Nephron progenitor cell (in vitro differentiated cells): ENCODE data around the gene SLC6A20.
A peak's percentile ranks its signal among the peaks of the same experiment; 100 is the strongest.

Experiments
- DNase-seq: peaks from one replicate; pipeline ENCODE4 v3.0.0; 2021
- H3K27ac Mint-ChIP-seq: 2 replicates; pipeline ENCODE4 v1.8.0; 2021; ENCODE audit warnings: mild to moderate bottlenecking, moderate library complexity, mixed read lengths
- H3K27me3 Mint-ChIP-seq: 2 replicates; pipeline ENCODE4 v1.8.0; 2021; ENCODE audit warnings: mild to moderate bottlenecking, low read depth, mixed read lengths; ENCODE audit not compliant: poor library complexity
- H3K36me3 Mint-ChIP-seq: 2 replicates; pipeline ENCODE4 v1.8.0; 2021; ENCODE audit warnings: low read depth, mixed read lengths
- H3K4me1 Mint-ChIP-seq: 2 replicates; pipeline ENCODE4 v1.8.0; 2021; ENCODE audit warnings: mixed read lengths
- H3K4me3 Mint-ChIP-seq: 2 replicates; pipeline ENCODE4 v1.8.0; 2021; ENCODE audit warnings: mild to moderate bottlenecking, moderate library complexity, mixed read lengths
- H3K9me3 Mint-ChIP-seq: 2 replicates; pipeline ENCODE4 v1.8.0; 2021; ENCODE audit warnings: mild to moderate bottlenecking, moderate library complexity, mixed read lengths
- CTCF ChIP-seq: fragments of 200-600 bp; sonication (generic); IDR thresholded peaks from 2 replicates; pipeline ENCODE4 v1.5.0; 2021; ENCODE audit warnings: antibody characterized with exemption

SLC6A20 gene

GRCh38 chr3:45795882-45796765, at the start of gene SLC6A20:
Gene SLC6A20, minus strand, starts transcription at chr3:45796536. Its CDS starts 117 bp downstream, at chr3:45796419.
- H3K4me3 Mint-ChIP-seq: peak within 1 kb of the TSS; percentile 76
- peak; percentile 60 for DNase-seq
- peaks cover 4% of the 10 kb centered on the region for H3K4me1 Mint-ChIP-seq
- H3K27me3 Mint-ChIP-seq: peaks cover 87% of the 10 kb centered on the region
- no peak within 1 kb of the TSS for H3K27ac Mint-ChIP-seq
- H3K36me3 Mint-ChIP-seq: no peaks in the 10 kb centered on the region
- TF ChIP-seq CTCF: no peak
- no peaks in the 10 kb centered on the region for H3K9me3 Mint-ChIP-seq

GRCh38 chr3:45844616-45845015, 48.3 kb upstream of the SLC6A20 start:
- Mint-ChIP-seq H3K27me3 (peaks cover 68% of the 10 kb centered on the region), H3K36me3 (no peaks in the 10 kb centered on the region), H3K9me3 (peaks cover 4% of the 10 kb centered on the region), H3K4me1 (peaks cover 19% of the 10 kb centered on the region), H3K4me3 (no peak overlapping the region), H3K27ac (no peak overlapping the region)
- no peak for DNase-seq
- TF ChIP-seq CTCF: no peak

GRCh38 chr3:45842851-45843625, 46.7 kb upstream of the SLC6A20 start:
- TF ChIP-seq CTCF: no peak
- Mint-ChIP-seq H3K9me3 (peaks cover 4% of the 10 kb centered on the region), H3K27me3 (peaks cover 54% of the 10 kb centered on the region), H3K4me1 (peaks cover 19% of the 10 kb centered on the region), H3K27ac (no peak overlapping the region), H3K4me3 (peak overlapping the region; percentile 91), H3K36me3 (no peaks in the 10 kb centered on the region)
- DNase-seq: no peak

- Mint-ChIP-seq H3K36me3 (peaks cover under 1% of the 10 kb centered on the region), H3K27ac (peak within 1 kb of the TSS; percentile 95), H3K4me3 (peak within 1 kb of the TSS; percentile 91), H3K4me1 (peaks cover 19% of the 10 kb centered on the region), H3K9me3 (peaks cover 4% of the 10 kb centered on the region), H3K27me3 (peaks cover 43% of the 10 kb centered on the region)
- TF ChIP-seq CTCF: no peak
- DNase-seq: peak; percentile 79
Measured at GRCh38 chr3:45841757-45842491, 45.6 kb upstream of the SLC6A20 start, which contains the start of gene LZTFL1. Gene LZTFL1, minus strand, starts transcription at chr3:45842119. Its CDS starts 128 bp downstream, at chr3:45841991.

GRCh38 chr3:45841420-45841756, 45.1 kb upstream of the SLC6A20 start:
- H3K27ac Mint-ChIP-seq: peak overlapping the region; percentile 95
- peak overlapping the region; percentile 91 for H3K4me3 Mint-ChIP-seq
- peaks cover 37% of the 10 kb centered on the region for H3K27me3 Mint-ChIP-seq
- peaks cover 4% of the 10 kb centered on the region for H3K9me3 Mint-ChIP-seq
- peaks cover 19% of the 10 kb centered on the region for H3K4me1 Mint-ChIP-seq
- TF ChIP-seq CTCF: no peak
- peaks cover 5% of the 10 kb centered on the region for H3K36me3 Mint-ChIP-seq
- peak; percentile 36 for DNase-seq
